ENCODE measurements around the gene MDFI.

DNA sequence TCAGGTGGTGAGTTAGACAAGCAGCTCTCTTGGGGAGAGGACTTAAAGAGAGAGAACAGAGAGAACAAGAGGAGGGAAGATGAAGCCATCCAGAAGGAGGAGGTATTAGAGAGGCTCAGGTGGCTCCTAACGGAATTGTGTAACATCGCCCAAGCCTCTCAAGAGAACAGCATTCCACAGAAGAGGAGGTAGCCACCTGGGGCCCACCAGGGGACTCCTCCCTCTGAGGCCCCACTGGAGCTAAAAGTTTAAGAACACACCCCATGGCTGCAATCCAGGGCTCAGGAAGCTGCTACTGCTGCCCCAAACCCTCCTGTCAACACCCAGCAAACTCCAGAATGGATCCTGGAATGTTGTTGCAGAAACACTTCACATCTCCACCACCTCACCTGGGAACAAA, 23.6 kb upstream of the MDFI start:
- TF ChIP-seq, protein P1, sequence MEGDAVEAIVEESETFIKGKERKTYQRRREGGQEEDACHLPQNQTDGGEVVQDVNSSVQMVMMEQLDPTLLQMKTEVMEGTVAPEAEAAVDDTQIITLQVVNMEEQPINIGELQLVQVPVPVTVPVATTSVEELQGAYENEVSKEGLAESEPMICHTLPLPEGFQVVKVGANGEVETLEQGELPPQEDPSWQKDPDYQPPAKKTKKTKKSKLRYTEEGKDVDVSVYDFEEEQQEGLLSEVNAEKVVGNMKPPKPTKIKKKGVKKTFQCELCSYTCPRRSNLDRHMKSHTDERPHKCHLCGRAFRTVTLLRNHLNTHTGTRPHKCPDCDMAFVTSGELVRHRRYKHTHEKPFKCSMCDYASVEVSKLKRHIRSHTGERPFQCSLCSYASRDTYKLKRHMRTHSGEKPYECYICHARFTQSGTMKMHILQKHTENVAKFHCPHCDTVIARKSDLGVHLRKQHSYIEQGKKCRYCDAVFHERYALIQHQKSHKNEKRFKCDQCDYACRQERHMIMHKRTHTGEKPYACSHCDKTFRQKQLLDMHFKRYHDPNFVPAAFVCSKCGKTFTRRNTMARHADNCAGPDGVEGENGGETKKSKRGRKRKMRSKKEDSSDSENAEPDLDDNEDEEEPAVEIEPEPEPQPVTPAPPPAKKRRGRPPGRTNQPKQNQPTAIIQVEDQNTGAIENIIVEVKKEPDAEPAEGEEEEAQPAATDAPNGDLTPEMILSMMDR (IDR thresholded peaks at IDR 0.05), result no peak
- no peak for TF ChIP-seq POLR2A (IDR thresholded peaks at IDR 0.05)

Measured in uterus (tissue), 2 donors.